ENCODE results near the gene FOXJ1. TPM values are rescaled to one million over a fixed set of nuclear protein-coding genes. Genes with fewer than 3 reads are reported as not detected.

The FOXJ1 gene
- total RNA-seq (2012; rRNA removed) (not detected in 2 replicates), polyA plus RNA-seq (2012; rRNA removed) (0.05 TPM in 1 of 2 replicates, not detected in the other), Bru-seq, nascent RNA (not detected), BruChase-seq, experiment 1, labeled RNA remaining after a 6-hour chase (not detected), BruChase-seq, experiment 2, labeled RNA remaining after a 2-hour chase (not detected)
- polyA plus RNA-seq (2012; cell fraction: cytosol; rRNA removed) = 0.01 TPM in 1 of 2 replicates, not detected in the other
- 0.03 TPM in 2 replicates for polyA plus RNA-seq (2012; cell fraction: nucleus; rRNA removed; ENCODE audit: low replicate concordance)
- long read RNA-seq = 0 reads

GRCh38 chr17:76141212-76142038 is at the start of gene FOXJ1:
Gene FOXJ1, minus strand, starts transcription at chr17:76141245. Its CDS starts 850 bp downstream, at chr17:76140395.
- Histone ChIP-seq H3K27ac (ENCODE audit: insufficient read depth, low read length) (no peak within 1 kb of the TSS), H3K56ac (ENCODE audit: extremely low read depth, insufficient read depth, low read length) (no peak within 1 kb of the TSS), H3K4me3 (ENCODE audit: insufficient read depth, low read depth, low read length) (peak within 1 kb of the TSS; percentile 22), H3K79me1 (ENCODE audit: low read depth in 1 of 2, low read length in 2 of 2) (no peaks in the 10 kb centered on the region), H3K4ac (ENCODE audit: low read depth, low read length) (no peak within 1 kb of the TSS), H3K4me2 (ENCODE audit: low read depth, low read length) (peak within 1 kb of the TSS; percentile 73), H3K18ac (ENCODE audit: low read depth, low read length) (no peak within 1 kb of the TSS), H3K4me1 (ENCODE audit: control insufficient read depth, insufficient read depth, low read length) (no peaks in the 10 kb centered on the region; the same call in 1 of the 2 replicates), H2AK5ac (ENCODE audit: low read depth, low read length) (no peak within 1 kb of the TSS), H3K36me3 (ENCODE audit: control insufficient read depth, insufficient read depth, low read length) (no peaks in the 10 kb centered on the region), H4K5ac (ENCODE audit: low read depth, low read length) (no peak within 1 kb of the TSS), H3K9me1 (ENCODE audit: insufficient read depth, low read length) (no peaks in the 10 kb centered on the region; the same call in 1 of the 2 replicates), H4K91ac (ENCODE audit: insufficient read depth, low read depth, low read length) (no peak within 1 kb of the TSS), H3K27me3 (ENCODE audit: control insufficient read depth, insufficient read depth, low read length) (peaks cover 62% of the 10 kb centered on the region), H4K8ac (ENCODE audit: low read depth in 2 of 2, low read length in 2 of 2) (no peak within 1 kb of the TSS), H2AK9ac (replicated peaks; ENCODE audit: low read depth, low read length, poor library complexity) (no peak within 1 kb of the TSS), H4K20me1 (ENCODE audit: insufficient read depth, low read length) (no peaks in the 10 kb centered on the region), H3K14ac (replicated peaks; ENCODE audit: low read depth, low read length) (0 out of 2 replicates have a peak within 1 kb of the TSS, but pooled peaks have one; percentile 73), H2BK15ac (ENCODE audit: low read depth, low read length) (no peak within 1 kb of the TSS), H2BK20ac (ENCODE audit: low read depth, low read length) (no peak within 1 kb of the TSS), H2BK120ac (ENCODE audit: low read depth, low read length) (no peak within 1 kb of the TSS), H2BK5ac (ENCODE audit: low read depth, low read length, poor library complexity, severe bottlenecking) (no peak within 1 kb of the TSS), H3K23ac (ENCODE audit: low read depth, low read length) (peak within 1 kb of the TSS; percentile 72), H2AFZ (replicated peaks; ENCODE audit: low read length, poor library complexity) (peak within 1 kb of the TSS; percentile 90), H3K9ac (ENCODE audit: low read depth, low read length) (no peak within 1 kb of the TSS), H3K9me3 (ENCODE audit: control insufficient read depth, insufficient read depth, low read length) (no peaks in the 10 kb centered on the region)
- ChIA-PET CTCF (interaction anchor here (0.8 kb wide), 1 partner anchor 9 kb away, joined by 3 read pairs; no protein-coding TSS in a partner anchor), POLR2A (ENCODE audit: unreplicated experiment) (no interaction called here)
- intact Hi-C loops (cut with micrococcal nuclease) = no loop called here
- dilution Hi-C loops (cut with HindIII; ENCODE audit: low sequenced_read_pairs, unreplicated experiment) = no loop called here
- ATAC-seq (ENCODE audit: low read depth) (peak; percentile 94), DNase-seq (peak; percentile 74)
- WGBS, 2 experiments (ENCODE audit: extremely low coverage in 2 of 2, insufficient read length in 1 of 2) = 3% methylated on average over 30 of the region's 59 CpGs; no CpG with 5 or more reads in 1 of the 2 experiments
- in situ Hi-C loops (cut with MboI; ENCODE audit: low sequenced_read_pairs) = no loop called here
- BruUV-seq (replicated peaks) = no TSS peak
- TF ChIP-seq CHD1 (IDR thresholded peaks at IDR 0.05; ENCODE audit: low read depth, low read length) = no peak
- TF ChIP-seq MXI1 (IDR thresholded peaks at IDR 0.05; ENCODE audit: borderline replicate concordance, low read depth, low read length) = peak; percentile 78; the same call in 1 of the 2 replicates

Measured in IMR-90 (cell line).